ENCODE data around the gene ORC1.

Gene ORC1

DNA sequence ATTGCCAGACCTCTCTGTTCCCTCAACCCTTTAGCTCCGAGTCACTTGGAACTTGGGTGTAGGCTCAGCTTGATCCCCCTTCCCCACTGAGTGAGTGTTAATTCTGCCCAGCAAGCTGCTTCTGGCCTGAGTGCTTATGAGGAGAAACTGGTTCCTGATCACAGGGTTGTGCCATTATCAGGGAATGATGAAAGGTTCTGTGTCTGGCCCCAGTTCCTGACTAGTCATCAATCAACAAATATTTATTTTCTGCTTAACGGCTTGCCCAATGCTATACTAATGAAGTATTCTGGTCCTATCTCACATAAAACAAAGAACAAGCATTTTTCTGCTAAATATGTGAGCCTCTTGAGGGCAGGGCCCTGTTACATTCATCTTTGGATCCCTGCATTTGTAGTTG lies 59.0 kb downstream of the ORC1 start:
- DNase-seq (ENCODE audit: low read depth in 3 of 3, low spot score in 1 of 3), result no peak

- DNase-seq (ENCODE audit: low read depth in 3 of 3, low spot score in 1 of 3), result no peak
Observed at GRCh38 chr1:52343979-52344378, 60.2 kb downstream of the ORC1 start.

- no peak for DNase-seq (ENCODE audit: low read depth in 3 of 3, low spot score in 1 of 3)
Observed at GRCh38 chr1:52341655-52342260, 62.5 kb downstream of the ORC1 start.

- no peak for DNase-seq (ENCODE audit: low read depth in 3 of 3, low spot score in 1 of 3)
Observed at GRCh38 chr1:52337439-52337838, 66.8 kb downstream of the ORC1 start.

- no peak for DNase-seq (ENCODE audit: low read depth in 3 of 3, low spot score in 1 of 3)
Observed at GRCh38 chr1:52334906-52335528, 69.2 kb downstream of the ORC1 start.

- no peak for DNase-seq (ENCODE audit: low read depth in 3 of 3, low spot score in 1 of 3)
Observed at GRCh38 chr1:52332411-52332810, 71.8 kb downstream of the ORC1 start.

- DNase-seq (ENCODE audit: low read depth in 3 of 3, low spot score in 1 of 3), result no peak
Observed at GRCh38 chr1:52328615-52329014, 75.6 kb downstream of the ORC1 start.

- DNase-seq (ENCODE audit: low read depth in 3 of 3, low spot score in 1 of 3), result no peak
Observed at GRCh38 chr1:52325786-52326185, 78.4 kb downstream of the ORC1 start.

- DNase-seq (ENCODE audit: low read depth in 3 of 3, low spot score in 1 of 3), result no peak
Observed at GRCh38 chr1:52323731-52324130, 80.5 kb downstream of the ORC1 start.

Measured in stimulated activated CD4-positive, alpha-beta T cell treated with anti-CD3 and anti-CD28 coated beads, TNF-alpha, amount 100 ng/mL, for 1 hour (primary cell).